Kidney tubule cell (primary cell): ENCODE measurements around the gene CGNL1.

Source experiments
- DNase-seq: peaks from one replicate; pipeline ENCODE4 v3.0.0-alpha.2; 2018; ENCODE audit warnings: low spot score

Gene CGNL1

DNA sequence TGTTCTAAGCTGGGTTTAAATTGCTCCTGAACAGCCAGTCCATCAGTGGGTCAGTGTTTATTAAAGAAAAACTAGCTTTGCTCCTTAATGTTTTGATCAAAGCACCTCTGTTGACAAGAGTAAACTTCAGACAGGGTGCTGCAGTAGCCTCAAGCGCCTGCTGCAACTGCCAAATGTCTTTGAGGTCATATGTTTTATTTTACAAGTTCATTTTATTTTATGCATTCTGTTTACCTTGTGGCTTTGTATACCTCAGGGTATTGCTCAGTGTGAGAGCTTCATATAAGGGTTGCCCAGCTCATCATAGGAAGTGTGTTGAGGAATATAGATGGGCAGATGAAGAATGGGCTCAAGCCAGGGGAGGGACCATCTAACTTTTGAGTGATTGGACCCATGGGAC is 223.9 kb downstream of the CGNL1 start:
- DNase-seq, result no peak
